HG03159 (cell line): Measurements from ENCODE around the gene SEMA7A.
A peak's percentile ranks its signal among the peaks of the same experiment; 100 is the strongest.
"Not testable (repeated sequence)": the region's sequence is repeated elsewhere in the genome, so short reads cannot be mapped to it uniquely, and the experiment has no call there.

Source experiments
- ATAC-seq: cut with Tn5 transposase; IDR thresholded peaks from one replicate; pipeline ENCODE4 v1.9.1; 2021; ENCODE audit warnings: mild to moderate bottlenecking, moderate library complexity; ENCODE audit not compliant: unreplicated experiment

The SEMA7A gene

DNA sequence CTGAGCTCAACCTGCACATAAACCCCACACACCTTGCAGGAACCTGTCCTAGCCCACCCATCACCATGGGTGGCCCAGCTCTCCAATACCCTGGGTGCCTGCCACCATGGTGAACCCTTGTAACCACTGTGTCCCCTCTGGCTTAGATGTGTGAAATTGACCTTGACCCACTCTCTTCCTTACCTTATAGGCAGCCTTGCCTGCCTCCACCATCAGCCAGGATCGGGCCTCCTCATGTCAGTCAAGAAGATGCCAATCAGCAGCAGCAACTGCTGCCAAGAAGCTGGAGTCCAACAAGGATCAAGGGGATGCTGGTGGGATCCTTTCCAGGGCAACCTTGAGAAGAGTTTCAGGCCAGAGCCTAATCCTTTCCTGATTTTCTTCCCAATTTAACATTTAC, 57.5 kb downstream of the SEMA7A start:
- ATAC-seq, result no peak

DNA sequence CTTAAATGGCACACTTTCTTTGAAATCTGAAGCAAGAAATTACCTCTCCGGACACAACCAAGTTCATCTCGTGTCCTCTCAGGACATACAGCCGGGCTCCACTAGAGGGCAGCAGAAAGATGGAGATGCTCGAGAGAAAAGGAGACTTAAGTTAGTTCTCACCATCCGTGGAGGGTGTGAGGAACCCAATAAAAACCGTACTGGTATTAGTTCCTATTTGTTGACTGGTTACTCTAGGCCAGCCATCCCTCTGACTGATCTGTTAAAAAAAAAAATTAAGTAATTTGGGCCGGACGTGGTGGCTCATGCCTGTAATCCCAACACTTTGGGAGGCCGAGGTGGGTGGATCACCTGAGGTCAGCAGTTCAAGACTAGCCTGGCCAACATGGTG, 58.5 kb downstream of the SEMA7A start:
- no peak for ATAC-seq

DNA sequence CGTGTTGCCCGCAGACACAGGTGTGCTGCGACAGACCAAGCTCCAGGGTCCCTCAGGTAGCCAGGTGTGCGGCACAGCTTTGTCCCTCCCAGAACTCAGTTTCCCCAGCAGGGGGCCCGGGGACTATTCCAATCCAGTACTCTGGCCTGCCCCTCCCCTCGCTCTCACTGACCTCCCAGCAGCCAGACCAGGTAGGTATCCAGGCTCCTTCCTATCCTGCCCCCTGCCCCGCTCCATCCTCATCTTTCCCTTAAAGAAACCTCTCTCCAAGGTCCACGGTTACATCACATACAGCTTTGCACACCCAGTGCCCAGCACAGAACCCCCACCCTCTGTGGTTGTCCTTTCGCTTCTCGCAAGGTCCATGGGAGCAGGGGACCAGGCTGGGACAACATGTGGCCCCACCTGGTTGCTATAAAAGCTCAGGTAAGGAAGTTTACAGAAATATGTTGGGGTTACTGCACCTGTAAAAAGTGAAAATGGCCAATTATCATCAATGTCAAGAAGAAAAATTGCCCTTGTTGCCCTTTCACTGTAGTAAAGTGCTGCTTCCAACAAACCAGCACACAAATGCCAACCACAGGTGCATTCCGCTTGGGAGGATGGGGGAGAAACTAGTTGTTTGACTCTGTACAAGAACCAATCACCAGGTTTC, 59.0 kb downstream of the SEMA7A start:
- ATAC-seq, result no peak

DNA sequence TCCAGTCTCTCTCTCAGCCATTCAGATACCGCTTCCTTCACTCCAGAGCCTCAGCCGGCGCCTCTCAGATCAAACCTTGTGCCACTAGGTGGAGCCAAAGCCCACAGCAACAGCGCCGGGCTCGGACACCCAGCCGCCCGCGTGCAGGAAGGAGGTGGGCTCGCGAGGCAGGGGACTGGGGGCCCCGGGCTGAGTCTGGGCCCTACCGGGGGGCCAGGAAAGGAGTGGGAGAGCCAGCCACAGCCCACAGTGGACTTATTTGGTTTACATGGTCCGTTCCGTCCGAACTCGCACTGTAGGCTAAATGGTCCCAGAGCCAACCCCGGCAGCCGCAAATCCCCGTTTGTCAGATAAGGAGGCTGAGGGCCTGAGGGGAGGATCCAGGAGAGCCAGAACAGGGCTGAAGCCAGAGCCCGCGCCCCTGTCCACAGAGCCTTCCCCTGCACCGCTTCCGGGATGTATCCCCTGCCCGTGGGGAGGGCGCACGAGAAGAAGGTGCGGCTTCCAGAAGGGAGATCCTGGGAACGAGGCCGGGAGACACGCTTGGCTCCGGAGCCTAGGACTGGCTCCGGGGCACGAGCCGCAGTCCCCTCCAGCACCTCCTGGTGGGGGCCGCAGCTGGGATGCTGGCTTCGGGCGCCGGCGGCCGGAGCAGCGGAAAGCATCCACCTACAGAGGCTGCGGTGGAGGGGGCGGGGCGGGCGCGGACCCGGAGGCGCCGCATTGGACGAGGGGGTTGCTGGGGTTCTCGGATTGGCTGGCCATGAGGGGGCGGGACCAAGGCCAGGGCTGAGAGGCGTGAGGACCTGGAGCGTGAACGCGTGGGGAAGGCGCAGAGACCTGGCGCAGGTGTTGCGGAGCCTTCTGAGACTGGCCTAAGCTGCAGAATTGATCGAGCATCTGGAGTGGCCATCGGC, 59.8 kb downstream of the SEMA7A start:
- peak; percentile 62 for ATAC-seq

DNA sequence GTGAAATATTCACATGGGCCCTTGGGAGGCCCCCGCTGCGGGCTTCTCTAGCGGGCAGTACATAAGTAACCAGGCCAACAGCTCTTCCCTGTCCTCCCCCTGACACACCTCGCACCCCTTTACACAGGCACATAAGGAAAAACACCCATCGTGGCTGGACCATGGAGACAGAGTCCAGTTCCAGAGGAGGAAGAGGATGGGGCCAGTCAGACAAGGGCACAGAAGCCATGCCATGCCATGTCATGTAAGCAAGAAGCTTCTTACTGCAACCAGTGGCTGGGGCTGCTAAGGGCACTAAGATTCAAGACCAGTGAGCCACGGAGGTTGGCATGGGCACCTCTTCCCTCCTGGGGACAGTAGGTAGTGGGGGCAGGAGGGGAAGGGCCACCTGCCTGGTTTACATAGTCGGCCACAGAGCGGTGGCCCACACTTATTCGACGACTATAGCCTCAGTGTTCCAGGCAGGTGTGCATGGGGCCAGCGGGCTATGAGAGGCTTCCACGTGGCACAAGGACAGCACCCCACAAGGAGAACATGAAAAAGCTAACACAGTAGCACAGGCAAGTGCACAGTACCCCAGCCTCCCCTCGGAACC, 60.6 kb downstream of the SEMA7A start:
- ATAC-seq, result no peak

DNA sequence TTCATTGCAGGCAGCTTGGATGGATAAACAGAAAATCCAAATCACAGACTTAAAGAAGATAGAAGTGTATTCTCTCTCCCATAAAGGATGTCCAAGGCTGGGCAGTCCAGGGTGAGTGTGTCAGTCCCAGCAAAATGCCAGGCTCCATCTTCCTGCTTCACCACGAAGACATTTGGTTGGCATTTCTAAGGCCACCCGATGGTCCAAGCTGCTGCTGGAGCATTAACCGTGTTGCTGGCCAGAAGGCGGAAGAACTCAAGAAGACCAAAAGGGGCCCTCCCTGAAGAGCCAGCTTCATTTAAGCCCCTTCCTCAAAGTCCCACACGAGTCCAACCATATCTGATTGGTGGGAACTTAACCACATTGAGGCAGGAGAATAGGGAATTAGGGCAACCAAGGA, 63.3 kb downstream of the SEMA7A start:
- no peak for ATAC-seq

DNA sequence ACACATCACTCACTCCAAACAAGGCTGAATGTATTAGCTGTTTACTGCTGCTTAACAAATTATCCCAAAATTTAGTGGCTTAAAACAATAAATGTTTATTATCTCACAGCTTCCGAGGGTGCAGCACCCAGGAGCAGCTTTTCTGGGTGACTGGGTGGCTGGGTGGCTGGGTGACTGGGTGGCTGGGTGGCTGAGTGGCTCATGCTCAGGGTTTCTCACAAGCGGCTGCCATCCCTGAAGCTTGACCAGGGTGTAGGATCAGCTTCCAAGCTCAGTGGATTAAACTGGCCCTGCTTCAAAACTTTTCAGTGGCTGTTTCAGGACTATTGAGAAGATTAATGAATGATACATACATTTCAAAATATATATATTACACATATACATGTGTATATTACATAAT, 64.0 kb downstream of the SEMA7A start:
- ATAC-seq, result no peak

DNA sequence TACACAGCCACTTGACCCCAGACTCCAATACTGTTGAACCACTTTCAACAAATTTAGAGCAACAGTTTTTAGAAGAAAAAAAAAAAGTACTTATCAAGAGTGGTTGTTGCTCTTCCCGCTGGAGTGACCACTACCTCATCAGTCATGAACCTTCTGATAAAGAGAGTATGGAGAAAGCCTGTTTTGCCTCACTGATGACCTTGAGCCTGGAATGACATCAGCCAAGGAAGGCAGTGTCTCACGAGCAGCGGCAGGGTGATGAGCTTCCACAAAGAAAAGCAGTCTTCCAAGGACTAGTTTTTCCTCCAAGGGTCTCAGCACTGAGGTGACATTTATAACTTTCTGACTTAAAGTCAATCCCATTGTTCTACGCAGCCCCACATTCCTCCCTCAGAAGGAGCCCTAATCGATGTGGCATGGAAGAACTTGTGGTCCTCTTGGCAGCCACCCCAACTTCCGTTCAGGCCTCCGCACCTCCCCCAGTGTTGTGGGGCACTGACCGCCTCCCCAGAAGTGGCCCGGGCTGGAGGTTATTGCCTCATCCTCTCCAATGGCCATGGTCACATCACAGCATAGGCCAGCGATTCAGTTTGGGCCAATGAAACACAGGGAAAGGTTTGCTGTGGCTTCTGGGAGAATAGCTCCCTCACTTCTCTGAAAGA, 64.5 kb downstream of the SEMA7A start:
- ATAC-seq, result no peak

DNA sequence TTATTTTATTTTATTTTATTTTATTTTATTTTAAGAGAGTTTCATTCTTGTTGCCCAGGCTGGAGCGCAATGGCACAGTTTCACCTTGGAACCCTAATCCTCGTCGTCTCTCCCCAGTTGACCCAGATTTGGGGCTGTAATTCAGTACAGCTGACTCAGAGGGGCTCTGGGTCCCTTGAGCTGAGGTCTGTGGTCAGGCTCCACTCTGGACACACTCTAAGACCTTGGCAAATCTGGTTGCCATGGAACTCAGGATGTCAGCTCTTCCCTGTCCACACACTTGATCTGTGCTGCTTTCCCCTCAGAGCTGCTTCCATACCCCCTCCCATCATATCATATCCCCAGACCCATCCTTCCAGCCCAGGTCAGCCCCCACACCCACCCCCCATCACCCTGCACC, 65.6 kb downstream of the SEMA7A start:
- no peak for ATAC-seq

DNA sequence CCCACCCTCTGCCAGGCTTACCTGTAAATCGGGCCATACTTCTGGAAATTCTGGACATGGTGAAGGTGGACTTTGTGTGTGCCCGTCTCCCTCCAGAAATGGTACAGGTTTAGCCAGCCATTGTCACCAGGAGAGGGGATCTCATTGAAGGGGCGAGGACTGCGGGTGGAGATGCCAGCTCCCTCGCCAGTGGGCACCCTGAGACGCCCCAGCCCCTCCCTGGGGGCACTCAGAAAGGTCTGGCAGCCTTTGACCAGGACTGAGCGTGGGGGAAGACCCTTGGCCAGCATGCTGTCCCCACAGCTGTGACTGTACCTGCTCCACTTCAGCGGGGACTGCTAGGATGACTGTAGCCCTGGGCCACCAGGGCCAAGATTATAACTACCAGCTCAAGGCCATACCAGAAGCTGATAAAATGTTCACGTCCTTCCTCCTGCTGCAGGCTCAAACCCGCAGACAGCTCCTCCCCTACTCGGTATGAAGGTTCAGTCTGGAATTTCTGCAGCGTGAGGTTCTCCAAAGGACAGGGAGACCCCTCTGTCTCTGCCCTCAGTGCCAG, 66.4 kb downstream of the SEMA7A start, which contains the start of gene CYP11A1:
Gene CYP11A1 (minus strand): TSS at position 351 of the 559 bp plus-strand sequence. CDS start 61 bp downstream, at position 290.
- no peak for ATAC-seq

DNA sequence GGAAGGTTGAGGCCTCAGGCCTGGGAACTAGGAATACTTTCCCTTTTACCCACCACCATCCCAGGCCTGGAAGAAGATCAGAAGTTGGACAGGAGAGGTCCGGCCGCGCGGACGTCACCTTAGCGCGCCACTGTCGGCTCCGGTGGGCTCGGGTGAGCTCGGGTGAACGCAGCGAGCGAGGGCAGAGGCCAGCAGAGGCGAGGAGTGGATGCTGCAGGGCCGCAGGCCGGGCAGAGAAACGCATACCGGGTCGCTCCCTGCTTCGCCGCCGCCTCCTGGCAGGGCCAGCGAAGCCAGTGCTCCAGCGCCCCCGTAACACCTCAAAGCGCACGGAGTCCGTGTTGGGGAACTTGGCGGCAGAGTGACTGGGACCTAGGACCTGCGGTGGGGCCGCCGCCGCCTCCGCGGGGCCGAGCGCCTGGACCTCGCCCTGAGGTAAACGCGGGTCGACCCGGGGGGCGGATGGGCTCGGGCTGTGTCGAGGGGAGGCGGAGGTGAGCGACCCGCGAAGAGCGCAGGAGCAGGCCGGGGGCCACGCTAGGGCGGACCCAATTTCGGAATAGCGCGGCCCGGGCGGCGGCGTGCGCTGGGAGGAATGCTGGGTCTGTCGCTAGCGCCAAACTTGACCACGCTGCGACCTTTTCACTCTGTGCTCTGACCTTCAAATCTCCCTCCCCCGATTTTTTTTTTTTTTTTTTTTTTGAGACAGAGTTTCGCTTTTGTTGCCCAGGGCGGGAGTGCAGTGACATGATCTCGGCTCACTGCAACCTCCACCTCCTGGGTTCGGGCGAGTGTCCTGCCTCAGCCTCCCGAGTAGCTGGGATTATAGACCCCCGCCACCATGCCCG, 67.9 kb downstream of the SEMA7A start:
- no peak for ATAC-seq

DNA sequence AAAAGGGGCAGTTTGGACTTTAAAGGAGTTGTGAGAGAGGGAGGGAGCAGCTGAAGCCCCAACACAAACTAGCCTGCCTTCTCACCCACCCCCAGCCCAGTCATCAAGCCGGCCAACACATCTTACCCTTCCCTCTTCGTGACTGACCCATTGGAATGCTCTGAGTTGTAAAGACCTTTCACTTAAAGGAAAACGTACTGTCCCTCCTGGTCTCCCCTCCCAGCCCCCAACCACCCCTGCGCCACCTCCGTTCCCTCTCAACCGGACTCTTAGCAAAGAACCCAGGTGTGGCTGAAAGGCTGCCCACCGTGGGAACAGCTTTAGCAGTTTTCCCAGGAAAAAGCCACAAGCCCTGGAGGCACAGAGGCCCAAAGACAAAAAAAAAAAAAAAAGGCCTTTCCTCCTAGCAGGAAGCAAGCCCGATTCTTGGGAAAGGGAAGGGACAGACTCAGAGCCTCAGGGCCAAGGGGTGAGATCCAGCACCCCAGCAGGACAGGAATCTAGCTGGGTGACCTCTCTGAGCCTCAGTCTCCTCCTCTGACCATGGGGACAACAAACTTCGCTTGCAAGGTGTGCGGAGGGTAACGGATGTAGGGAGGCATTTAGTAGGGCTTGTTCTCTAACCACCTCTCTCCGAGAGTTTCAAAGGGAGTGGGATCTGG, 68.7 kb downstream of the SEMA7A start:
- ATAC-seq, result no peak

DNA sequence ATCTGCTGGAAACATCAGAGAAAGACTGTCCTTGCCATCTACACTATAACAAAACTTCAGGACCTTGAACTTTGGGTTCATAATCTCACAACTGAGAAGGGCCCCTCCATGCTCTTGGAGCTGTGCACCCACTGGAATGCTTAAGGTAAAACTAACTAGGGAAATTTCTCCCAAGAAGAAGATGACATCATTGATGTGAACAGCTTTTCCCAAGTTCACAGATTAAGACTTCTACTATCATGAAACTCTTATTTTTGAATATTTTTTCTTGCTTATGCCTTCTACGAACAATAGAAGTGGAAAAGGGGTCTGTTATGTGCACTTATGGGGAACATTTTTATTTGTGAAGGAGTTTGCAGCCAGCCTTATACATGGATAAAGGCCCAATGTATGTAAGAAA, 71.3 kb downstream of the SEMA7A start:
- ATAC-seq, result no peak

DNA sequence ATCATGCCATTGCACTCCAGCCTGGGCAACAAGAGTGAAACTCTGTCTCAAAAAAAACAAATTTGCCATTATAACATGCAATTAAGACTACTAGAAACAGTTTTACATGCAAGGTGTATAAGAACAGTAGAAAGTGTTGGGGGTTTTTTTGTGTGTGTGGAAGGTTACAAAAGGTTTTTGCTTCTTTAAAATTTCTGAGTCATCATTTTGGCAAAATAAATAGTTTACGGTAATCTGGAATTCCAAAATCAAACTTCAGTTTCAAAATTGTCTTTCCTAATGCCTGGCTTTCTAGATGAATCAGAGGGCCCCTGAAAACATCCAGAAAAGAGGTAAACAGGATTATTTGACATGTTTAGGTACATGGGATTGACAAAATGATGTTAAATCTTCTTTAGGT, 72.9 kb downstream of the SEMA7A start:
- not testable (repeated sequence) for ATAC-seq

DNA sequence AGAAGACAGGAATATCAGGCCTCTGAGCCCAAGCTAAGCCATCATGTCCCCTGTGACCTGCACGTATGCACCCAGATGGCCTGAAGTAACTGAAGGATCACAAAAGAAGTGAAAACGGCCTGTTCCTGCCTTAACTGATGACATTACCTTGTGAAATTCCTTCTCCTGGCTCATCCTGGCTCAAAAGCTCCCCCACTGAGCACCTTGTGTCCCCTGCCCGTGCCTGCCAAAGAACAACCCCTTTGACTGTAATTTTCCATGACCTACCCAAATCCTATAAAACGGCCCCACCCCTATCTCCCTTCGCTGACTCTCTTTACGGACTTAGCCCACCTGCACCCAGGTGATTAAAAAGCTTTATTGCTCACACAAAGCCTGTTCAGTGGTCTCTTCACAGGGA, 74.4 kb downstream of the SEMA7A start:
- ATAC-seq, result not testable (repeated sequence)
